ENCODE measurements around the gene BCKDK.

Gene BCKDK

DNA sequence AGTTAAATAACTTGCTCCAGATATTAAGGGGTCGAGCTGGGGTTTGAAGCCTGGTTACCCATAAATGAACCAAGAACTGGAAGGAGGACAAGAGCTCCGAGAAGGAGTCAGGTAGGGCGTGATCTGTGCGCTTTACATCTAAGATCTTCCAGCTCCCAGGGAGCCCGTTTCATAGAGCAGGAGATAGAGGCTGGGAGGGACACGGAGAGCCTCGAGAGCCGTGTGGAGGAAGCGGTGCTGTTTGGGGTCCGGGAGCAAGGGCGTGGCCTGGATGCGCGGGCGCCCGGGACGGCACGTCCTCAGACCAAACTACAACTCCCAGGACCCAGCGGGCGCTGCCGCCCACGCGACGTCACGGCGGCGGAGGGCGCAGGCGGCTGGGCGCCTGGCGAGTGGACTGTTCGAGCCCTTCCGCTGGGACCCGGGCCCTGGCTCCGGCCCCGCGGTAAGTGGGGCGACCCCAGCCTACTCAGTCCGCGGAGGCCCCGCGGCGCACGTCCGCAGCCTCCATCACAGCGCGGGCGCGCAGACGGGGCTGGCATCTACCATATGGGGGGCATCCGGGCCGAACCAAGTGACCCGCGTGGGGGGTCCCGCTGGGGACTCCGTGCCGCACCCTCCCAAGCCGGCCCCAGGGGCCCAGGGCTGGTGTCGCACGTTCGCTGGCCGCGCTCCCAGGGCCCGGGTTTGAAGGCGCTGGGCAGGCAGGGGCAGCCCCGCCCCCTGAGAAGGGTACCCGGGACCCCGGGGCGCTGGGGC, at the start of gene BCKDK:
BCKDK (plus strand) TSS at position 352 of the 759 bp plus-strand sequence. CDS start 838 bp downstream, outside the sequence.
- DNase-seq, result peak; percentile 74

GRCh38 chr16:31061126-31061812, 46.9 kb upstream of the BCKDK start:
- DNase-seq, result no peak

DNA sequence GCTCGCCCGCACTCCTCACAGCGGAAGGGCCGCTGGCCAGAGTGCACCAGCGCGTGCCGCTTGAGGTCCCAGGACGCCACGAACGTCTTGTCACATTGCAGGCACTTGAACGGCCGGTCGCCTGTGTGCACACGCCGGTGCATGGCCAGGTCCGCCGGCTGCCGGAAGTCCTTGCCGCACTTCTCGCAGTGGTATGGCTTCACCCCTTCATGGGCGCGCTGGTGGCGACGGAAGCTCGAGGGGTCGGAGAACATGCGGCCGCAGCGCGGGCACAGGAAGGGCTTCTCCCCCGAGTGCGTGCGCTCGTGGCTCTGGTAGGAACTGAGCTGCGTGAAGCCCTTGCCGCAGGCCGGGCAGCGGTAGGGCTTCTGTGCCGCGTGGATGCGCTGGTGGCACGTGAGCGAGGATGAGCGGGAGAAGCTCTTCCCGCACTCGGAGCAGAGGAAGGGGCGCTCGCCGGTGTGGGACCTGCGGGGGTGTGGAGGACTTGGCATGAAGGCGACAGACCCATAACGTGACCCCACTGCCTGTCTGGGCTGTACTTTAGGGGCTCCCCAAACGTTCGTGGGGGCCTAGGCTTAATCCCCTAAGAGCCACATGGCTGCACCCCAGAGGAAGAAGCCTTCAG, 46.3 kb upstream of the BCKDK start:
- no peak for DNase-seq

DNA sequence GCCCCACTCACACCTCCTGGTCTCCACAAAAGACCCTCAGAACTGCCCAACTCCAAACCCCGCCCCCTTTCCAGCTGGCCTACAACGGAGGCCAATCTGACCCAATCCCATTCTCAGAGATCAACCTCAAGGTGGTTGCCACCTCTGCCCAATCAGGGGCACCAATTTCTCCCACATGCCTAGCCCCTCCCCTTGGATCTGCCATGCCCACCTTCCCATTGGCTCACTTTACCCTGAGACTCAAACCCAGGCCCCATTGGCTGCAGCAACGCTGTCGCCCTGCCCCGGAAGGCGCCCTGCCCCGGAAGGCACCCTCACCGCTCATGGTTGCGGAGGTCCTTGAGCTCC, 44.7 kb upstream of the BCKDK start:
- DNase-seq, result no peak

- DNase-seq, result no peak
Measured at GRCh38 chr16:31063843-31064611, 44.2 kb upstream of the BCKDK start.

DNA sequence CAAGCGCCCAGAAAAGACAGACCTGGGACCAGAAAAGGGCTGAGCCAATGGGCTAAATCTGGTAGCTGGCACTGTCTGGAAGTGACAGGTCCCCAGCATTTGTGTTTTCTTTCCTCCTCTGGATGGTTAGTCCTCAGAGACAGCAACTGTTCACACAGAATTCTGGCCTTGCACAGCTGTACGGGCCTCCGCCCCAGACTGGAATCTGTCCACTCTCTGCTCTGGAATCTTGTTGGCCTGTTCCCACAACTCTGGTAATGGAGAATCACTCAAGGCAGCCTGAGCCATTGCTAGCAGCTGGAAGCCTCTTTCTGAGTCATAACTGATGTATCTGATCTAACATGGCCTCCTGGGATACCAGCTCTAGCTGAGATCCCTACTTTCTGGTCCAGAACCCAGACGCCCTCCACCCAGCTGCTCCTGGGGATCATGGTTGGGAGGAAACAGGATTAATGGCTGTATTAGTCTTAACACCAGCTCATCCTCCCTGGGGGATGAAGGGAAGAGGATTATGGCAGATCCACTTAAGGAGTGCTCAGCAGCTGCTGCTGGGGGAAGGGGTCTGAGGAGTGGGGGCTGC, 43.2 kb upstream of the BCKDK start:
- no peak for DNase-seq

DNA sequence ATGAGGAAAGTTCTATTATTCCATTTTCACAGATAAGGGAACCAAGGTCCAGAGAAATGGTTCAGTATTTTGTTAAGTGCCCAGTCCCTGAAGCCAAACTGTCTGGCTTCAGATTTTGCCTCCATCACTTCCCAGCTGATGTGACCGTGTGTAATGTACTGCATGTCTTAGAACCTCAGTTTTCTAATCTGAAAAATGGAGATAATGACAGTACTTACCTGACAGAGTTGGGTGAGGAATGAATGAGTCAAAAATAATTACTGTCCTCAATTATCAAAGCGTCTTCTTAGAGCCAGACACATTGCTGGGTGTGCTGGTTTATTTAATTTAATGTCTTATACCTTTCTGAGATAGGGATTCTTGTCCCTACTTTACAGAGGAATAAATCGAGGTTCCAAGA, 40.8 kb upstream of the BCKDK start:
- DNase-seq, result no peak

DNA sequence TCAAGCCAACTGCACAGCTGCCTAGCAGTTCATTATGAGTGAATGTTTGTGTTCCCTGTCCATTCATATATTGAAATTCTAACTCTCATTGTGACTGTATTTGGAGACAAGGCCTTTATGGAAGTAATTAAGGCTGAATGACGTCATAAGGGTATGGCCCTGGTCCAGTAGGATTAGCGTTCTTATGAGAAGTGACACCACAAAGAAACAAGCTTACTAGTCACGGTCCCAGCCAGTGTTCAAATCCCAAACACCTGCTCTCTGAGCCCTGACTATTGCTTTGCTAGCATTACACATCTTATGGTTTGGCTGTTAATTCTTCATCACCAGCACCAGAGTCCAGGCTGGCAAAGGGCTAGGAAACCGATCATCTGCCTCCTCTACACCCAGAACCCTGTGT, 36.3 kb upstream of the BCKDK start:
- DNase-seq, result no peak

- peak; percentile 33 for DNase-seq
Measured at GRCh38 chr16:31072540-31073141, 35.5 kb upstream of the BCKDK start.

DNA sequence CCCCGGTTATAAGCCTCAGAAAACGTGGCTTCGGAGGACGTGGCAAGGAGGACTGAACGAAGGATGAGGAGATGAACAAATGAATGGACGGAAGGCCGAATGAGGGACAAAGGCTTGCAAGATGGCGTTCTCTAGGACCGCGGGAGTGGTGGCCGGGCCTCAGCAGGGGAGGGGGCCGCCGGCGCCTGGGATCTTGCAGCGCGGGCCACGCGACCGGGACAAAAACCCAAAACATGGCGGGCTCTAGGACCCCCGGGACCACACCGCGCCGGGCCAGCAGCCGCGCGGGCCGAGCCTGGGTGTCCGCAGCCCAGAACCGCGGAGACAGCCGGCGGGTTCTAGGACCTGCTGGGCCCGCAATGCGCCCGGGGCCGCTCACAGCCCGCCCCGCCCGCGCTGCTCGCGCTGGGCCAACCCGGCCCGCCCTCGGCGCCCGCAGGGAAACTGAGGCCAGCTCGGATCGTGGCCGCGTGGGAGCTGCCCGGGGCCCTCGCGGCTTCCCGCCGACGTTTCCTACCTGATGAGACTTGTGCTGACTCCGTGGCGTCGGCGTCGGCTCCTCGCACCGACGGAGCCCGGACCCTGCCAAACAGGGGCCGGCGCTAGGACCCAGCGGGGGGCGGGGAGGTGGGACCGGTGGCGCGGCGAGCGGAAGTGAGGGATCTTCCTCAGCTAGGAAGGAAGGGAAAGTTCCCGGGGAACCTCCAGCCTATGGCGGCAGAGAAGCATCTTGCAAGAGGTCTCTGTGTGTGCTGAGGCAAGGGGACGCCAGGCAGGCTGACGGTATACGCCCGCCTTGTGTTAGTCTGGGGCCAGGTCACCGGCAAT, 34.8 kb upstream of the BCKDK start:
- DNase-seq, result peak; percentile 91

- DNase-seq, result peak; percentile 98
Measured at GRCh38 chr16:31073970-31074813, 34.0 kb upstream of the BCKDK start, which contains the start of the genes ZNF646 and ZNF668. Gene ZNF646, plus strand, starts transcription at chr16:31074422. Its CDS starts 1,903 bp downstream, at chr16:31076325. Gene ZNF668, minus strand, starts transcription at chr16:31074240. Its CDS starts 9,781 bp downstream, at chr16:31064459.

GRCh38 chr16:31074814-31075183, 33.4 kb upstream of the BCKDK start:
- no peak for DNase-seq

DNA sequence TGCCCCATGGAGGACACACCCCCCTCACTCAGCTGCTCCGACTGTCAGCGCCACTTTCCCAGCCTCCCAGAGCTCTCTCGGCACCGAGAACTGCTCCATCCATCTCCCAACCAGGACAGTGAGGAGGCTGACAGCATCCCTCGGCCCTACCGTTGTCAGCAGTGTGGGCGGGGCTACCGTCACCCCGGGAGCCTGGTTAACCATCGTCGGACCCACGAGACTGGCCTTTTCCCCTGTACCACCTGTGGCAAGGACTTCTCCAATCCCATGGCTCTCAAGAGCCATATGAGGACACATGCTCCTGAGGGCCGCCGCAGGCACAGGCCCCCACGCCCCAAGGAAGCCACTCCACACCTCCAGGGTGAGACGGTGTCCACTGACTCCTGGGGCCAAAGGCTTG, 31.9 kb upstream of the BCKDK start:
- DNase-seq, result no peak

DNA sequence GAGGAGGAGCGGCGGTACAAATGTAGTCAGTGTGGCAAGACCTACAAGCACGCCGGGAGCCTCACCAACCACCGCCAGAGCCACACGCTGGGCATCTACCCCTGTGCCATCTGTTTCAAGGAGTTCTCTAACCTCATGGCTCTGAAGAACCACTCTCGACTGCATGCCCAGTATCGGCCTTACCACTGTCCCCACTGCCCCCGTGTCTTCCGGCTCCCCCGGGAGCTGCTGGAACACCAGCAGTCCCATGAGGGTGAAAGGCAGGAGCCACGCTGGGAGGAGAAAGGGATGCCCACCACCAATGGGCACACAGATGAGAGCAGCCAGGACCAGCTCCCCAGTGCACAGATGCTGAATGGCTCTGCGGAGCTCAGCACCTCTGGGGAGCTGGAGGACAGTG, 31.2 kb upstream of the BCKDK start:
- no peak for DNase-seq

DNA sequence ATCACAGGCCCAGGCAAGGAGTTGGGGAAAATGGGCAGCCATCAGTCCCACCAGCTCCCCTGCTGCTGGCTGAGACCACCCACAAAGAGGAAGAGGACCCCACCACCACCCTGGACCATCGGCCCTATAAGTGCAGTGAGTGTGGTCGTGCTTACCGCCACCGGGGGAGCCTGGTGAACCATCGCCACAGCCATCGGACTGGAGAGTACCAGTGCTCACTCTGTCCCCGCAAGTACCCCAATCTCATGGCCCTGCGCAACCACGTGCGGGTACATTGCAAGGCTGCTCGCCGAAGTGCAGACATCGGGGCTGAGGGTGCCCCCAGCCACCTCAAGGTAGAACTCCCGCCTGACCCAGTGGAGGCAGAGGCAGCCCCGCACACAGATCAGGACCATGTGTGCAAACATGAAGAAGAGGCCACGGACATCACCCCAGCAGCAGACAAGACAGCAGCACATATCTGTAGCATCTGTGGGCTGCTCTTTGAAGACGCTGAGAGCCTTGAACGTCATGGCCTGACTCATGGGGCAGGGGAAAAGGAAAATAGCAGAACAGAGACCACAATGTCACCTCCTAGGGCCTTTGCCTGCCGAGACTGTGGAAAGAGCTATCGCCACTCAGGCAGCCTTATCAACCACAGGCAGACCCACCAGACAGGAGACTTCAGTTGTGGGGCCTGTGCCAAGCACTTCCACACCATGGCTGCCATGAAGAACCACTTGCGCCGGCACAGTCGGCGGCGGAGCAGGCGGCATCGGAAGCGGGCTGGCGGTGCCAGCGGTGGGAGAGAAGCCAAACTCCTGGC, 30.4 kb upstream of the BCKDK start:
- no peak for DNase-seq

GRCh38 chr16:31078597-31079341, 29.4 kb upstream of the BCKDK start:
- DNase-seq, result no peak

- DNase-seq, result no peak
Measured at GRCh38 chr16:31079342-31079944, 28.7 kb upstream of the BCKDK start.

GRCh38 chr16:31080035-31080629, 28.1 kb upstream of the BCKDK start:
- DNase-seq, result no peak
